Stimulated activated CD4-positive, alpha-beta T cell treated with anti-CD3 and anti-CD28 coated beads, Interleukin-12 subunit alpha, Interleukin-12 subunit beta, amount 100 ng/mL, for 24 hours (primary cell): ENCODE measurements around the gene PITPNM1.
"Not testable (repeated sequence)": the region's sequence is repeated elsewhere in the genome, so short reads cannot be mapped to it uniquely, and the experiment has no call there.

ENCODE experiments used
- DNase-seq, 2 experiments: peaks; one replicate each; pipeline ENCODE4 v3.0.0-alpha.2; 2020; ENCODE audit warnings: low read depth in 2 of 2

Gene PITPNM1

DNA sequence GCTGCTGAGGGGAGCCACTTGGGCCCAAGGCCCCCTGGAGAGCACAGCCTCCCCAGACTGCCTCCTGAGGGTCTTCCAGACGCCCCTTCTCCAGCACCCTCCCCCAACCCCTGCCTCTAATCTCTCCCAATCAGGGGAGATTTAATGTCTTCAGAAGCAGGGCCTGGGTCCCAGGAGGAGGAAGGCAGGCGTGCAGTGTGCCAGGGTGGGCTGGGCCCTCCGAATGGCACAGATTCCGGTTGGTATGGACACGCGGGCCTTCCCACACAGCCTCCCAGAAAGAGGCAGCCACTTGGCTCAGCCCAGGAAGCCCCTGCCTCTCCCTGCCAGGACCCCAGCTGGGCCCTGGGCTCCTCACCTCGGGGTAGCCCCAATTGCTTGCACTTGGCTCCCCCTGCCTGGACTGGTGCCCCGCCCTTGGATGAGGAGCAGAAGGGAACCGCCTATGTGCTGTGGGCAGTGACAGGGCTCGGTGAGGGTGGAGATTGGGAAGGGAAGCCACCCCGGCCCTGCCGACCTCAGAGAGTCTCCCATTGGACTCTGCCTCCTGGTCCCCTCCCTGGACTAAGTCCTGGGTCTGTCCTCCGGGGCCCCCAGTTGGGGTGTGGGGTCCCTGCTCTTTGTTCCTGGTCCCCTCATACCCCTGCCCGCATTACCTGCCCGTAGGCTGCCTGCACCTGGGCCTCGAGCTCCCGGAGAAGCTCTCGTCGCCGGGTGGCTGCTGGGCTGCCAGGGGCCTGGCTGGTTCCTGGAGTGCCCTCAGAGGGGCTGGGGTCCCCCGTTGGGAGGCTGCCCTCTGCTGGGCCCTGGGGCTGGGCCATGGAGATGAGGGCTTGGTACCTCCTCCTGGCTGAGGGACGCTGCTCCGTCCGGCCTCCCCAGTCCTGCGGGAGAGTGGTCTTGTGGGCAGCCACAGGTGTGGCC, 18.7 kb upstream of the PITPNM1 start:
- no peak for DNase-seq

DNA sequence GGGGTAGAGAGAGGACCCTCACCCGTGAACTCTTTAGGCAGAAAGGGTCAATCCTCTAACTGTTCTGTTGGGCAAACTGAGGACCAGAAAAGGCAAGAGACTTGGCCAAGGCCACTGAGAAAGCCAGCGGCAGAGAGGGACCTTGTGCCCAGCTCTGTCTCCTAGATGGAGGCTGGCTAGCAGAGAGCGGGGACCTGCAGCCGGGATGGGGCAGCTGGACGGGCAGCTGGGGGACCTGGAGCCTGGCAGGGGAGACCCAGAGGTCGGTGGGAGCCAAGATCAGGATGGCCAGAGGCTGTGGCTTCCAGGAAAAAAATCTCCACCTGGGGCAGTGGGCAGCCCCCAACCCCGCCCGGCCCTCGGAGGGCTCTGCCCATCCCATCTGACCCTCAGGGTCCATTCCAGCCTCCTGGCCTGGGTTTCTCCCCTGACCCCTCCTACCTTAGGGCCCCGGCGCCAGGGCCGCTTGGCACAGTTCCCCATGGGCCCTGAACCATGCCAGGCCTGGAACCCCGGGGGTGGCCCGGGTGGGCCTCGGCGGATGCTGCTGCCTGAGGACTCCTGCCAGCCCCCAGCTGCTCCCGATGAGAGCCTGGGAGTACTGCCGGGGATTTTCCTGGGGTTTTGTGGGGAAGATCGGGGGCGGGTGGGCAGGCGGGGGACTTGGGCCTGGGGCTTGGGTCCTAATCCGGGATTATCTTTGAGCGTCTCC, 17.8 kb upstream of the PITPNM1 start, which contains the start of gene CABP2:
TSS of gene CABP2 (minus strand) at position 603 of the 712 bp plus-strand sequence. CDS start at position 483, 120 bp downstream.
- DNase-seq: no peak

DNA sequence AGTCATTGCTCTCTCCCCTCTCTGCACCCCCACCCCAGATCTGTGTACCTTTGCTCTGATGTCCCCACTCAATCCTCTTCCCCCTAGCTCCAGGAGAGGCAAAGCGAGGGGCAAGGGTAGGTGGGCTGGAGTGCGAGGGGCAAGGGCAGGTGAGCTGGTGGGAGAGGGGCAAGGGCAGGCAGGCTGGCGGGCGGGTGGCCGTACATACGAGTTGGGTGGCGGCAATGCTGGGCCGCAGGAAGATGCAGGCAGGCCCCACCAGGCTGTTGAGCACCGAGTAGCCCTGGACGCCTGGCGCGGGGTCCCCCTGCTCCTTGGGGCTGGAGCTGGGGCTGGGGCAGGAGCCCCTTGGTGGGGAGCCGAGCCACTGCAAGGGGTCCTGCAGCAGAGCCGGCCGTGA, 17.2 kb upstream of the PITPNM1 start:
- no peak for DNase-seq

DNA sequence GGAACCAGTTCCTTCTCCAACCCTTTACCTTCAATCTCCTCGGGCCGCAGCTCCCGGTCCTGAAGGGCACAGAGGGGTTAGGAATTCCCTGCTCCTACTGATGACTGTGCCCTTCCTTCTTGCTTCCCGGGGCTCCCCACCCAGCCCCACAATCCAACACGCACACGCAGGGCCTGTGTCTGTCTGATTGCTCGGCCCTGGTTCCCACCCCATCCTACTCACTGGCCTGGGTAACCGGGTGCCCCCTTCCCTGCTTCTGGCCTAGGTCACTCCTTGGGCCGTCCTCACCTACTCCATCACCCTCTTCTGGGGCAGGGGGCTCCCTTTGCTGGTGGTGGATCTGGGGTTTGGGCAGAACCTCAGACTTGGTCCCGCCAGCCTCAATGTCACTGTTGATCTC, 16.8 kb upstream of the PITPNM1 start:
- no peak for DNase-seq

DNA sequence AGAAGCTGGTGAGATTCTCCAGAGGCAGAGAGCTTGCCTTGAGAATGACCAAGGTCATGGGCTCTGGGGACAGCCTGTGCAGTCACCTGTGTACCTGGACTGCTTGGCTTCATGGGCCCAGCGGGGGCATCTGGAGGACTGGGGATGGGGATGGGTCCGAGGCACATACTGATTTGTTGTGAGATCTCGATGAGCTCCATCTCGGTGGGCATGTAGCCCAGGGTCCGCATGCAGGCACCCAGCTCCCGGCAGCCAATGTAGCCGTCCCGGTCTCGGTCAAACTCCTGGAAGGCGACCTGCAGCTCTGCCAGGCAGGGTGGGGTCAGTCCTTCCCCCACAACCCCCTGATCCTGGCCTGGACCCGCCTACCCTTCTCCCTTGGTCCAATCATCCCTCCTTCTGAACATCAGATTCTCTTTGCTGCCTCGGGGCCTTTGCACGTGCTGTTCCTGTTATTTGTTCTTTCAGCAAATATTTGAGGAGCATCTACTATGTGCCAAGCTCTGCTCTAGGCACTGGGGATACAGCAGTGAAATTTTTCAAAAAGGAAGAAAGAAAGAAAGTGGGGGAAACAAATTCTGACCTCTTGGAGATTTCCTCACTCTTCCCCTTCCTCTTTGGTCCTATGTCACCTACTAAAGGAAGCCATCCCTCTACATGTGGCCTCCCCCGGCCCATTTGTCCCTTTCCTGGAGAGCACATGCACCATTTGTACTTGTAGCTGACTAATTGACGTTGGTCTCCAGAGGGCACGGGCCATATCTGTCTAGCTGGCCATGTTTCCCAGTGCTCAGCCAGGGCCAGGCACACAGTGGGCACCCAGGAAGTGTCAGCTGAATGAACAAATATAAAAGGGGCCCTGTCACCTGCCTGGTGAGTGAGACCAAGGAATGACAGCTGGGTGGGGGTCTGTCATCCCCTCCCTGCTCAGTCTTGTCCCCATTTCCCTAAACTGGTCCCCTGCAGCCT, 16.0 kb upstream of the PITPNM1 start:
- DNase-seq: no peak

DNA sequence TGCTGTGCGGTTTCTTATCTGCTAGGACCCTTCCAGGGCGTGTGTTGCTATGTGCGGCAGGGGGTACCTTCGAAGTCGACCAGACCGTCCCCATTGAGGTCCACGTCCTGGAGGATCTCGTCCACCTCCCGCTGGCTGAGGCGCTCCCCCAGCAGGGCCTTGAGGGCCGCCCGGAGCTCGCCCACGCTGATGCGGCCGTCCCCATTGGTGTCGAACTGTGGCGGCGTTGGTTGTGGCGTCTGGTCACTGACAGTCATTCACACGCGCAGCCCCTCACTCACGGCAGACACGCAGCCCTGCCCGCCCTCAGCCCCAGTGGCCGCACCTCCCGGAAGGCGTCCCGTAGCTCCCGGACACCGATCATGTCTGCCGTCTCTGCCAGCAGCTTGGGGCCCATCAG, 14.6 kb upstream of the PITPNM1 start:
- no peak for DNase-seq

DNA sequence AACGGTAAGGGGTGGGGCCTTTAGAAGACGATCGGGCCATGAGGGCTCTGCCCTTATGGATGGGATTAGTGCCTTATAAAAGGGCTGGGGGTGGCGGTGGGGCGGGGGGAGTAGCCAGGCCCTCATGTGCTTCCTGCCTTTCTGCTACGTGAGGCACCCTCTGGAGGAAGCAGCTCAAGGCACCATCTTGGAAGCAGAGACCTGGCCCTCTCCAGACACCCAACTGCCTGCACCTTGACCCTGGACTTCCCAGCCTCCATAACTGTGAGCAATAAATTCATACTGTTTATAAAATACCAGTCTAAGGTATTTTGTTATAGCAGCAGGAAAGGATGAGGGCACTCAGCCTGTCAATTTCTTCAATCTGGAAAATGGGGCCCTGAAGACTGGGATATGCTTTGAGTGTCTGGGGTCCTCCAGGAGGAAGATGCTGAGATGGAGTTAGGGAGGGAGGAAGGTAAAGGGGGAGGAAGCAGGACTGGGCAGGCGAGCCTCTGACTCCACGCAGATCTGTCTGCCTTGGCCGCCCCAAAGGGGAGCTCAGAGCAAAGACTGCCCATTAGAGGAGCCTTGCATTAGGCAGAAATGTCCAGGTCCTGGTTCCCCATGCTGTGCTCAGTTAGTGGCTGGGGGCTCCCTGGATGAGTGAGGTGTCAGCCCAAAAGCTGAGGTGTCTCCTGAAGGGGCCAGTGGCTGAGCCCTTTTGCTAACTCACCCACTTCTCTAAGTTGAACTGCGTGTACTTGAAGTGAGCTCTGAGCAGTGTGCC, 12.8 kb upstream of the PITPNM1 start:
- DNase-seq: no peak

DNA sequence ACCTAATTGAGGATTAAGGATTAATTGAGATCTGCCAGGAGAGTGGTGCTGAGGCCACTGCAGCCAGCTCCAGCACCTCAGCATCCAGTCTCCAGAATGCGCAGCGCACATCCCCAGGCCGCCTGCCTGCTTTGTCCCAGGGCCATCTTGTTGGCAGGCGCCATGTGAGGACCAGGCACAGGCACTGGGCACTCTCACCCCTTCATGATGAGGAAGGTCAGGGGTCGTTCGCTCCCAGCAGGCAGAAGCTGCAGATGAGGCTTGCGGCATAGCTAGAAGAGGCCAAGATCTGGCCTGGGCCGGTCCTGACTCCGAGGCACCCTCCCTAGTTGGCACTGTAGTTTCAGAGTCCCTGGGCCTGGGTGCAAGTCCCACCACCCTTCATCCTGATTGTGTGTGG, 11.6 kb upstream of the PITPNM1 start:
- DNase-seq: no peak

DNA sequence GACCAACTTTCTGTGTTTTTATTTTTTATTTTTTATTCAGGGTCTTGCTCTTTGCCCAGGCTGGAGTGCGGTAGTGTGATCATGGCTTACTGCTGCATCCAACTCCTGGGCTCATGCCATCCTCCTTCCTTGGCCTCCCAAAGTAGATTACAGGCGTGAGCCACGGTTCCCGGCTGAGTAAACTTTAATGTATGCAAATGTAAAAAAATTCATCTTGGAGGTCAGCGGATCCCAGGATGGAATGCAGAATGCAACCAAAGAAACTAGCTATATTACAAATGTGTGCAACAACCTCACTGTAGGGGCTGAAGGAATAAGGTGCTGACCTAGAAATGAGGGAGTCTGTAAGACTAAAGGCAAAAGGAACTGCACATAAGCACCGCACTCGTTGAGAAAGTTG, 9.0 kb upstream of the PITPNM1 start:
- no peak for DNase-seq

DNA sequence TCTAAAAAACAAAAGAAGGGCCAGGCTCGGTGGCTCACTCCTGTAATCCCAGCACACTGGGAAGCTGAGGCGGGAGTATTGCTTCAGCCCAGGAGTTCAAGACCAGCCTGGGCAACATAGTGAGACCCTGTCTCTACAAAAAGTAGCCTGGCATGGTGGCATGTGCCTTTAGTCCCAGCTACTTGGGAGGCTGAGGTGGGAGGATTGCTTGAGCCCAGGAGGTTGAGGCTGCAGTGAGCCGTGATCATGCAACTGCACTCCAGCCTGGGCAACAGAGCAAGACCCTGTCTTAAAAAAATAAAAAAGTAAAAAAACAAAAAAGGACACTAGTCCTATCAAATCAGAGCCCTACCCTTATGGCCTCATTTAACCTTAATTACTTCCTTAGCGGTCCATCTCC, 6.4 kb upstream of the PITPNM1 start:
- not testable (repeated sequence) for DNase-seq

DNA sequence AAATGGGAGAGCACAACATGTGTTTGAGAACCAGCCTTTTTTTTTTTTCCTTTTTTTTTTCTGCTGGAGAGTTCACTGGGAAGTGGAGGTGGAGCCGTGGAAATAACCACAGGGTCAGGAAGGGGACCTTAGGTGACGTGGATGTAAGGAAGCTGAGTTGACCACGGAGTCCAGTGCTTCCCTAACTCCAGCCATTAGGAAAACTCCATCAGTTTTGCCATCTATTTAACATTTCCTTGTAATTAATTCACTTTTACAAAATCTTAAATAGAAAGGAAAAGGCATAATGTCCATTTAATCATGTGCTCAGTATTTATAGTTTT, 4.8 kb upstream of the PITPNM1 start:
- DNase-seq: no peak

DNA sequence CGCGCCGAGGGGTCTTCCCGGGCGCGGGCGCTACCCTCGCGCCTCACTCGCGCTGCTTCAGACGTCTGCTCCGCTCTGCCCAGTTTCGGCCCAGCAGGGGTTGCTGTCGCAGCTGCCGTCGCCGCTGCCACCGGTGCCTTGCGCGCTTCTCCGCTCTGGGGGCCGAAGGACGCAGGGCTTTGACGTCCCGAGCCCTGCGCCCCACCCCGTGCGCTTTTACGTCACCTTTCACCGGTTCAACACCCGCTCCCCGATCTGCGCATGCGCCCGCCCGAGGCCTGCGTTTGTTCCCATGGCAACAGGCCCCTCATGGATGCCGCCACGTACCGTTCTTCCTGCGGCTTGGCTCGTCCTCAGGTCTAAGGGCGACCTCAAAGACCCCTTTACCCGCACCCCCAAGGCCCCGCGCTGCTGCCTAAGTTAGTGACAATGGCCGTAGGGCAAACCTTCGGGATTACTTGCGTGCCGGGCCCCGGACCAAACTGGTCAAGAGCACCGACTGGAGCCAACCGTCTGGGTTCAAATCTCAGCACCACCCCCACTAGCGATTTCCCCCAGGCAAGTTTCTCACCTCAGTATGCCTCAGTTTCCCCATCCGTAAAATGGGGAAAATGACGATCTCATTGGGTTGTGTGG, 3.4 kb upstream of the PITPNM1 start:
- peak; percentile 98 to 99 for DNase-seq

DNA sequence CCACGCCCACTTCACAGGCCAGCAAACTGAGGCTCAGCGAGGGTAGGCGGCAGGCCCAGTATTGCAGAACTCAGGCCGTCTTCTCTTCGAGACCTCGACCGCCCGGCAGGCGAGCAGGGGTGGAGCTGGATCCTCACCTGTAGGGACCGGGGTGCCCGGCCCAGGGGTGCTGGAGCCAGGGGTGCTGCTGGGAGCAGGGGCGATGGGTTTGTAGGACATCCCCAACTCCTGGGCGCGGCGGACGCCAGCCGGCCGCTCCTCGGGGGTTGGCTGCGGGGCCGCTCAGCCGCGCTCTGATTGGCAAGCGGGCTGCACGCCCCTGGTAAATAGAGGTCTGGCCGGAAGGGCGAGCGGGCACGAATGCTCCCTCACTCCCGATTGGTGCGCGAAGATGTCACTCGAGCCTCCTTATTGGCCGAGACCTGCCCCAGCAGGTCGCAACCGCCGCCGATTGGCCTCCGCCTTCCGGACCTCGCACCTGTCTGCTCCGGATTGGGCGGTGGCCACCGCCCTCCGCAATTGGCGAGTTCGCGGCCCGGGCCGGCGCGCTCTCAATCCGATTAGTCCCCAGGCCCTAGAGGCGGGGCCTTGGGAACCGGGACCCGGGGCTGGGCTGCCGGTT, 2.8 kb upstream of the PITPNM1 start, which contains the start of gene CDK2AP2:
TSS of gene CDK2AP2 (minus strand) at position 299 of the 622 bp plus-strand sequence. CDS start at position 219, 80 bp downstream.
- DNase-seq: peak; percentile 95 to 99

DNA sequence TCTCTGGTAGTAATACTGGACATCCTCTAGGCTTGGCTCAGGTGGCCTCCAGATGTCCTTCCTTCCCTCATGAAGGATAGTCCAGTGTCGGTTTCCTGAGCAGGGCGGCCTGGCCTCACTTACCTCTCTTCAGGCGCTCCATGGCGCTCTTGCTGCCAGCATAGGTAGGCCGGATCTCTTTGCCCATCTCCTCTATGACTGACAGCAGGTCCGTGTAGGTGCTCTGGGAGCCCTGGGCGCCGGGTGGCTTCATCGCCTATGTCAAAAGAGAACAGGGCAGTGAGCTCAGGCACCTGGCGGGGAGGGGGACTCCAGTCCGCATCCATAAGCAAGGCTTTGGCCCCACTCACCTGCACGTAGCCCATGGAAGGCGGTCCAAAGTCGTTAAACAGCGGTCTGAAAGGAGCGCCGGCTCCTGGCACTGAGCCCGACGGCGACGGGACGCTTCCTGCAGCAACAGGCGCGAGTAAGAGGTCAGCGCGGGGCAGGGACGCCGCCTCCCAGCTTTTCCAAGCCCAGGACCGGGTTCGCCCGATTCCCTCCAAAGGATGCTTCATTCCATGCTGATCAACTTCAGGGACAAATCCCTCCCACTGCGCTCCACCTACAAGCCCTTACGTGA, 2.2 kb upstream of the PITPNM1 start:
- DNase-seq: no peak

DNA sequence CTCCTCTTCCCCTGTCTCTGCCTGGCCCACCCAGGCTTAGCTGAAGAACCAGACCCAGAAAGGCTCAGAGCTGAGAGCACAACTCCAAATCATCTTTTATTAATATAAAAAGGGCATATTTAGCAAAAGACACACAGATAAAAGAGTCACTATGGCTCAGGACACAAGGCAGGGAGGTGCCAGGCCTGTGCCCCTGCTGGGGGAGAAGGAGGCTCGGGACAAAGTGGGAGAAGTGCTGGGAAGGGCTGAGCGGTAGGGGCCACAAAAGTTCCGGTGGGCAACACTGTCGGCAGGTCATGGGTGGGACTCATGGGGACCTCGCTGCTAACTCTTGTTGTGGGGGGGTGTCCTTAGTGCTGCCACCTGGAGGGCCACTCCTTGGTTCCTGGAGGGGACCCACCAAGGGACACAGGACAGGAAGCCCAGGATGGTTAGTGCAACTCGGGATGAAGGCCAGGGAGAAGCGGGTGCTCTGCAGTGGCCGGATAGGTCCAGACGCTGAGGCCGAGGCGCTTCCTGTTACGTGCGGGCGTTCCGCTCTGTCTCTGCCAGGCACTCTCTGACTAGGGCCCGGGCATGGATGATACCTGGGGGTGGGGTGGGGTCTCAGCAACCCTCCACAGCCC, 1.4 kb upstream of the PITPNM1 start:
- no peak for DNase-seq

DNA sequence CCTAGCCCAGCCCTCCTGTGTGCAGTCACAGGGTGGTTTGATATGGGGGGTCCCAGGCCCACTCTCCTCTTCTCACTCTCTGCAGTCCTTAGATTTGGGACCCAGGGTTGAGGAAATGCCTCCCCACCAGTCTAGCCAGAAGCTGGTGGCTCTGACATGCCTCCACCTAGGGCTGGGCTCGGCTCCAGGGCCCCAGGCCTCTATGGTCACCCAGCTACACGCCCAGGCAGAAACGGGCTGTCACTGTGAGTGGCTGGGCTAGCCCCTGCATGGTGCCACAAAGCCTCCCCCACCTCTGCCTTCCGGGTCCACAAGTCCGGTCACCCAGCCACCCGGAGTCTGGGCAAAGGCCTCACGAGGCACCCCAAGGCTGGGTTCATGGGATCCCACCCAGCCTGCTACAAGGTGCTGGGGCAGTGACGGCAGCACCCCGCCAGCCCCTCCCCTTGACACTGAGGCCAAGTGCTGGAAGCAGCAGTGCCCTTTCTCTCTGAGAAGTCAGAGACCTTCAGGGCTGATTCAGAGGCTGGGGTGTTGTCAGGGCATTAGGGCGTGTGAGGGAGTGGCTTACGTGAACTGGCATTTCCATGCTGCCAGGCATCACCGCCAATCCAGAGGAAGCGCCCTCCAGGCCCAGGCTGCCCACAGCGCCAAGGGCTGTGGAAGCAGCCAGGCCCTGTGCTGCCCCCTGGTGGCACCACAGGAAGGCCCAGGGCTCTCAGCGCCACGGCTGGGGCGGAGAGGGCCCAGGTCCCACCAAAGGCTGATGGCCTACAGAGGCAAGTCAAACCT, 638 bp upstream of the PITPNM1 start:
- DNase-seq: peak; percentile 76 to 87

DNA sequence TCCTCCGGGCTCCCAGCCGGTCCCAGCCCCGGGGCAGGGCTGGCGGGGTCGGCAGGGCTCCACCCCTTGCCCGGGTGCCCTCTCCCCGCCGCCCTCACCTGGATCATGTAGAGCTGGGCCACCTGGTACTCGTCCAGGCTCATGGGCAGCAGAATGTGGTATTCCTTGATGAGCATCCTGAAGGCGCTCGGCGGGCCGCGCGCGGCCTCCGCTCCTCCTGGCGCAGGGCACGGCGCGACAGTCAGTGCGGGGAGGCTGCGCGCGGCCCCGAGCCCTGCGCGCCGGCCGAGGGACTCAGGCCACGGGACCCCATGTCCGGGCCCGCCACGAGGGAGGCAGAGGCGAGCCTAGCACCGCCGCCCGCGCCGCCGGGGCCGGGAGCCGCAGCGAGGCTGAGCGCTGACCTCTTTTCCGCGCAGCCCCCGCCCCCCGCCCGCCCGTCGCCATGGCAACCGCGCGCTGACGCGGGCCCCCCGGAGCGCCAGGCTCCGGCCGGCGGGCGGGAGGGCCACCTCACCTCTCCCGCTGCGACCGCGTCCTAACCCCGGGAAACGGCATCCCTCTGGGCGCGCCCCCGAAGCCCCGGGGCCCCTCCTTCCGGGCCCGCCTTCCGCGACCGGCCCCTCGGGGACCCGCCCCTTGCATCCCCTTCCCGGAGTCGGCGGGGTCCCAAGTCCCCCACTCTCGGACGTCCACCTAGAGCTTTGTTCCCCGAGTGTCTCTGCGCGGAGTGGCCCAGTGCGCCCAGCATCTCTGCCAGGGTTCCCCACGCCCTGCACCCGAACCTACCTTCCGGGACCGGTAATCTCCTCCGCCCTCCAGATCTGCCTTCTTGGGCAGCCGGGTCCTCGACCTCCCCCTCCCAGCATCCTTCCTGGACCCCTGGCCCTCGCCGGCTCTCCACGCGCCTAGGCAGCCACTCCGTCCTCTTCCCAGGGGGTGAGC, 886 bp downstream of the PITPNM1 start:
- no peak for DNase-seq
